Body of pancreas (tissue), 4 donors: ENCODE measurements around the gene EFNA5.

Experiments
- CTCF ChIP-seq, 7 experiments: fragments of 450-650 bp in 4 of 7; fragments of 200-600 bp in 3 of 7; sonication (generic) in 3 of 7; IDR thresholded peaks; one replicate each; pipeline ENCODE4 v1.5.1; 2016 to 2019; ENCODE audit warnings: antibody characterized with exemption in 7 of 7
- POLR2A ChIP-seq, 3 donors: fragments of 450-650 bp; IDR thresholded peaks; one replicate each; pipeline ENCODE4 v1.6.1; 2016; ENCODE audit warnings: antibody characterized with exemption in 3 of 3, mild to moderate bottlenecking in 2 of 3

- TF ChIP-seq CTCF (IDR thresholded peaks at IDR 0.05) (no peak), POLR2A (IDR thresholded peaks at IDR 0.05) (no peak)
These were observed 51.0 kb downstream of the EFNA5 start for GRCh38 chr5:107619781-107620180.
